Right kidney (tissue), 1 donor: Measurements from ENCODE around the gene STRN.
"Not testable (repeated sequence)": the region's sequence is repeated elsewhere in the genome, so short reads cannot be mapped to it uniquely, and the experiment has no call there.

Experiments used
- DNase-seq: peaks from one replicate; pipeline ENCODE4 v3.0.0-alpha.2; 2016

Gene STRN

DNA sequence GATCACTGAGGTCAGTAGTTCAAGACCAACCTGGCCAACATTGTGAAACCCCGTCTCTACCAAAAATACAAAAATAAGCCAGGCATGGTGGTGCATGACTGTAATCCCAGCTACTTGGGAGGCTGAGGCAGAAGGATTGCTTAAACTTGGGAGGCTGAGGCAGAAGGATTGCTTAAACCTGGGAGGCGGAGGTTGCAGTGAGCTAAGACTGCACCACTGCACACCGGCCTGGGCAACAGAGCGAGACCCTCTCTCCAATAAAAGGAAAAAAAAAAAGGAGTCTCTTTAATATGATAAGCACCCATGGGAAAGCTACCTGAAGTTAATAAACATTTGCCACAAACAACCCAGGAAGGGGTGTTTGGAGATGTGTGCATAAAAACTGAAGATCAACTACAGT lies 2.6 kb downstream of the STRN start:
- no peak for DNase-seq

DNA sequence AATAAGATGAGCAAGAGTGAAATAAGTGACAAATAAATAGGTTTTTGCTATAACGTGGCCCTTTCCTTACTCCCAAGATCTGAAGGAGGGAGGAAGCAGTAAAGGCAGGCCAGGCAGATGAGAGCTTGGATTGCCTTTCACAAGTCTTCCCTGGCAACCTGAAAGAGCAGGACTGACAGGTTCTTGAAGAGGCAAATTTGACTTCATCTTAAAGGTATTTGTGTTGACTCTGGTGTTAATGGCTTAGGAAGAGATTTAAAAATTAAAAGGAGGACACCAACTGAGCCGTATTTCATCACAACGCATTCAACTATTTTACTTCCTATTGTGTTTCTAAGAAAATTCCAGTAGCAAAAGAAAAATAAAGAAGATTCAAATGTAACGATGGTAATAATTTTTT lies 3.2 kb downstream of the STRN start:
- no peak for DNase-seq

DNA sequence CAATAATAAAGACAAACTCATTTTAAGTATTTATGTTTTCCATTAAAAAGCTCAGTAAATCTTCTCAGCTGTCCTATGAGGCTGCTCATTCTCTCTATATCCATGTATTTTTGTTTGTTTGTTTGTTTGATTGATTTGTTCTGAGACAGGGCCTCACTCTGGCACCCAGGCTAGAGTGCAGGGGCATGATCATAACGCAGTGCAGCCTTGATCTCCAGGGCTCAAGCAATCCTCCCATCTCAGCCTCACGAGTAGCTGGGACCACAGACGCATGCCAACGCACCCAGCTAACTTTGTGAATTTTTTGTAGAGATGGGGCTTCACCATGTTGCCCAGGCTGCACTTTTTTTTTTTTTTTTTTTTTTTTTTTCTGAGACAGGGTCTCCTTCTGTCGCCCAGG lies 5.6 kb downstream of the STRN start:
- no peak for DNase-seq

DNA sequence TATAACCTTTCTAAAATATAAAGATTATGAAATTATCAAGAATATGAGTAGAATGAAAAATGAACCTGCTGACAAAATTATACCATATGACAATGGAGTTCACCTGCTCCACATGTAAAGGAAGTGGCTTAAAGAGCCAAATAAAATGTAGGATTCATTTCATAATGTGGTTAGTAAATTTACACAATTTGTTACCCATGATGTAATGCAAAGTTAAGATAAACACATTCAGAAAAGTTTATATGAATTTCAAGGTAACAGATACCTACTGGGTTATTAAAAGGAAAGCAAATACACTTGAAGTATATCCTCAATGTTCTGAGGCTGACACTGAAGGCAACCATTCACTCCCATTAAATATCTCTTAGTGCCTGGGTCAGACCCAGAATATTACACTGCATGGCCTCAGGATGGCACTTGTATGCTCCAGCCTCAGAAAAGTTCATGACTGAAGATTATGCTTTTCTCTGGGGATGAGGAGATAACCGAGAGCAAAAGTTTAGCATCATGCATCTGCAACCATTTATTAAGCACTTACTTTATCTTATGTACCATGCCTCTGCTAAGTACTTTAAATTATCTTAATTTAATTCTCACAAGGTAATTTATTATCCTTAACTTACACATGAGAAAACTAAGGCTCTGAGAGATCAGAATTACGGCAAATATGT lies 6.2 kb downstream of the STRN start:
- DNase-seq: no peak

DNA sequence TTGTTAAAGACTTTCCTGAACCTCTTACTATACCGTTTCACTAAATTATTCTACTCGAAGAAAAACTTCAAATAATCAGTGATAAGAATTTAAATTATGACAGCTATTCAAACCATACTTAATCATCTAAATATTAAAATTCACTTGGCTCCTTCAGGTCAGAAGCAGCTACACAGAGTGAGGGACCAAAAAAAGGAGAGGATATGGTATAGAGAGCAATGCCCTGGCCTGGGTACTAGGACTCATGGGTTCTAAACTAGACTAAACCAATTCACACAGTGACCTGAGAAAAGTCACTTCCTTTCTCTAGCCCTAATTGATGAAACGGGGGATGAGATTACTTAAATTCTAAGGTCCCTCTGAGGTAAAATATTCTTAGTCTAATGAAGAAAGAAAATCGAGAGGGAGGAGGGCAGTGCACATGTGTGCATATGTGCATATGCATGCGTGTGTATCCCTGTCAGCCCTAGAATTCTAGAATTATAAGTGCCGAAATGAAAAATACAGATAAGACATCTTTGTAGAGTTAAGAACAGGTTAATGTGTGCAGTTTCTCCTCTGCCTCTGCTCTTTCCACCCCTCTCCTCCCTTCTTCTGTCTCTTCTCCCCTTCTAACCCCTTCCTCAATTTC lies 11.2 kb downstream of the STRN start:
- no peak for DNase-seq

DNA sequence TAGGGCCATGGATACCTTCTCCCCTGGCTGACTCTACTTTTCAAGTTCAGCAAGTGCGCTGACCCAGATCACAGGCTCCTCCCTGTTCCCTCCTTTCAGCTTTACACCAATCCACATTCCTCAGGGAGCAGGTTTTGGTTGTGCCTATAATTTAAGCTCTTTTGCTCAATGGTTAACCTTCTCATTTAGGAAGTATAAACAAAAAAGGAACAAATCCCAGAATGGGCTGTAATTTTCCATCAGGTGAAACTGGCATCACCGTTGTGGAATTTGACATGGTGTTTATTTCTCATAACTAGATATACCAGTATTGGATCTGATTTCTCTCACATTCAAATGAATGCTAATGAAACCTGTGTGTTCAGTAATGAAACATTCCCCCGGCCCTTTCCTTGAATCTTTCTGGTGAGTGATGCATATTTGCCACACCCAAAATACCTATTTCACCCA lies 13.6 kb downstream of the STRN start:
- DNase-seq: no peak

DNA sequence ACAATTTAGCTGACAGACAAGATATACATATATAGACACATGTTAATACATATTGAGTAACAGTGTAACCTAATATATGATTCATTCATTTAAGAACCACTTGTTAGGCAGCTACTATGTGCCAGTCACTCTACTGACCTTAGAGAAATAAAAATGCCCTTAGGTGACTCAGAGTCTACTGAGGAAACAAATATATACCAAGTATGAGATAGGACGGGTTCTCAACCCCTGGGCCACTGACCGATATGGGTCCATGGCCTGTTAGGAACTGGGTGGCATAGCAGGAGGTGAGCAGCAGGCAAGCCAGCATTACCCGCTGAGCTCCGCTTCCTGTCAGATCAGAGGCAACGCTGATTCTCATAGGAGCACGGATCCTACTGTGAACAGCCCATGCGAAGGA lies 14.8 kb downstream of the STRN start:
- no peak for DNase-seq

DNA sequence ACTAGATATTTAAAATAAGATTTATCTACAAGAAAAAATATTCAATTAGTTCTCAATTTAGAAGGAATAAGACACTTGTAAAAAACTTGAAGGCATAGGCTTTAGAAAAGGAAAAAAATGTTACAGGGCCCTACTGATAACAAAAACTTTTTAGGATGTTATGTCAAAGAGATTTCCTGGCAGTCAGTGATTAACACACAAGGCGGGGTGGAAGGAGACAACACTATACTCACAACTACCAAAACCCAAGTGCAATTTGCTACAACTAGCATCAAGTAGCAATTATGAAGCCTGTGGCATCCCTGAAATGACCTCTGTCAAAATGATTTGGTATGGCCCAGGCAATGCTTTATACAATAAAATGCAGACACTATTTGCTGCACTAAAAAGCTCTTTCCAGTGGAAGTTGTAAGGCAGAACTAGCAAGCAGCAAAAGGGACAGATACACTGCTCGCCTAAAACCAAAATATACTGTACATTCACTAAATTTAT lies 15.3 kb downstream of the STRN start:
- no peak for DNase-seq

DNA sequence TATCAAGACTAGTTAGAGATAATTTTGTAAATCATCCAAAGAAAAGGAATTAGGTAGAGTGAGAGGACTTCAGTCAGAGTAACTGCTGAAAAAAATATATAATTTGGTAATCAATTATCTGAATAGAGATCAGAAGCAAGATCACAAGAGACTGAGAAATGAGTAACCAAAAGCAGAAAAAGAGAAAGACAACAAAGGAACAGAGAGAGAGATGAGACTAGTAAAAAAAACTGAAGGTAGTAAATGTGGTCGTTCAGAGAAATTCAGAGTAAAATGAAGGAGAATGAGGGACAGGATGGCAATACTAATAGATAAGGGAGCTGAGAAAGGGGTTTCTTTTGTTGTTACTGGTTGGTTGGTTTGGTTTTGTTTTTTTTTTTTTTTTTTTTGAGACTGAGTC lies 16.5 kb downstream of the STRN start:
- DNase-seq: no peak

DNA sequence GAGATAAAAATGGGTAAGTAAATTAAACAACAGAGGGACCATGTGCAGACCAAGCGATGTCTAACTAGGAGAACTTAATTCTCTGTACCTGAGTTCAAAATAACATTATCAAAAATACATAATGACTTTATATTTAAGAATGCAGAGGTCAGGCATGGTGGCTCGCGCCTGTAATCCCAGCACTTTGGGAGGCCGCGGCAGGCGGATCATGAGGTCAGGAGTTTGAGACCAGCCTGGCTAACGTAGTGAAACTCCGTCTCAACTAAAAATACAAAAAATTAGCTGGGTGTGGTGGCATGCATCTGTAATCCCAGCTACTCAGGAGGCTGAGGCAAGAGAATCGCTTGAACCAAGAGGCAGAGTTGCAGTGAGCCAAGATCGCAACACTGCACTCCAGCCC lies 21.1 kb downstream of the STRN start:
- DNase-seq: not testable (repeated sequence)

DNA sequence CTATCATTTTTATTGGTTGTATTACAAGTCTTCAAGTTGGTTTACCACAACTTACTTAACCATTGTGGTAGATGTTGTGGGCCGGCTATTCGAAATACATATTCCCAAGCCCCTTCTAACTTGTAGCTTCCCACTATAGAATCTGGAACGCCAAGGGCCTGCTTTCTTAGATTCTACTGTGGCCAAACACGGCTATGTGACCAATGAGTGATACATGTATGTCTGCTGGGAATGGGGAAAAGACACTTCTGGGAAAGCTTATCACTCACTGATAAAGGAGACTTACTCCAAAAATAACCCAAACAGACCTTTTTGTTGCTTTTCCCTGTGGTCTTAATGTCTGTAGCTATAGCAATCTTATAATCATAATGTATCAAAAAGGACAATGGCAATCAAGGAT lies 24.5 kb downstream of the STRN start:
- no peak for DNase-seq

DNA sequence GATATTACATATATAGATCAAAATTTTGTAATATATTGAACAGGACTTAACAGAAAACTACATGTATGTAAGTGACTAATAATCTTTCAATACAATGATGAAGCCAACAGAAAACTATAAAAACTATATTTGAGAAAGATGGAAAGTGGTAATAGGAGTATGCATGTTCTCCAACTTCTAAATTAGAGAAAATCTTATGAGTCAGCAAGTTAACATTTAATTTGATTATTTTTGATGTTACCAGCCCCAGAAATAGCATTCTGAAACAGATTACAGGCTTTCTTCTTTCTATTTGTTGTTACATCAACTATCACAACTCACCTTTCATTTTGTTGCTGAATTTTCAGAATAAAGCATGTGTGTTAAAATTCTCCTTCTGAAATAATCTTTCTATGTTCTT lies 29.8 kb downstream of the STRN start:
- DNase-seq: not testable (repeated sequence)

DNA sequence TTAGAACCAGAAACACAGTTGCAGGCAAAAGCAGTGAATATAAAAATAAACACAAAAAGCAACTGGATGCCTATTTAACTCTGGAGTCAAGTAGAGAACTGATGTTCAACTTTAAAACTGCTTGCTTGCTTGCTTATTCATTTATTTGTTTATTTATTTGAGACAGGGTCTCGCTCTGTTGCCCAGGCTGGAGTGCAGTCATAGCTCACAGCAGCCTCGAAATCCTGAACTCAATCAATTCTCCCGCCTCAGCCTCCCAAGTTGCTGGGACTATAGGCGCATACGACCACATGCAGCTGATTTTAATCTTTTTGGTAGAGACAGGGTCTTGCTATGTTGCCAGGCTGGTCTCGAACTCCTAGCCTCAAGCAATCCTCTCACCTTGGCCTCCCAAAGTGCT lies 34.6 kb downstream of the STRN start:
- DNase-seq: not testable (repeated sequence)

DNA sequence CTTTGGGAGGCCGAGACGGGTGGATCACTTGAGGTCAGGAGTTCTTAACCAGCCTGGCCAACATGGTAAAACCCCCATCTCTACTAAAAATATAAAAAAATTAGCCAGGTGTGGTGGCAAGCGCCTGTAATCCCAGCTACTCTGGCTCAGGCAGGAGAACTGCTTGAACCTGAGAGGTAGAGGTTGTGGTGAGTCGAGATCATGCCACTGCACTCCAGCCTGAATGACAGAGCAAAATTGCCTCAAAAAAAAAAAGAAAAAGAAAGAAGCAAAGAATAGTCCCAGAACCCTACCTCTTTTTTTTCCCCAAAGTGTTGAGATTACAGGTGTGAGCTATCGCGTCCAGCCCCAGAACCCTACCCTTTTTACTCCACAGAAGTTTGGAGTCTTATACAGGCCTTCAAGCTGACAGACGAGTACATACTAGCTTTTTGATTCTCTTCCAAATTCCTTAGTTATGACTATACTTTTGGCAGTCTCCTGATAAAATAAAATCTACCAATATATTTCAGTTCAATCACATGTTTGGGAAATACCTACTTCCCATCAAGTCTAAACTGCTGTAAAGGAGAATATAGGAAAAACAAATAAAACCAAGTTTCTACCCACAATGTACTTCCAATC lies 35.4 kb downstream of the STRN start:
- not testable (repeated sequence) for DNase-seq

DNA sequence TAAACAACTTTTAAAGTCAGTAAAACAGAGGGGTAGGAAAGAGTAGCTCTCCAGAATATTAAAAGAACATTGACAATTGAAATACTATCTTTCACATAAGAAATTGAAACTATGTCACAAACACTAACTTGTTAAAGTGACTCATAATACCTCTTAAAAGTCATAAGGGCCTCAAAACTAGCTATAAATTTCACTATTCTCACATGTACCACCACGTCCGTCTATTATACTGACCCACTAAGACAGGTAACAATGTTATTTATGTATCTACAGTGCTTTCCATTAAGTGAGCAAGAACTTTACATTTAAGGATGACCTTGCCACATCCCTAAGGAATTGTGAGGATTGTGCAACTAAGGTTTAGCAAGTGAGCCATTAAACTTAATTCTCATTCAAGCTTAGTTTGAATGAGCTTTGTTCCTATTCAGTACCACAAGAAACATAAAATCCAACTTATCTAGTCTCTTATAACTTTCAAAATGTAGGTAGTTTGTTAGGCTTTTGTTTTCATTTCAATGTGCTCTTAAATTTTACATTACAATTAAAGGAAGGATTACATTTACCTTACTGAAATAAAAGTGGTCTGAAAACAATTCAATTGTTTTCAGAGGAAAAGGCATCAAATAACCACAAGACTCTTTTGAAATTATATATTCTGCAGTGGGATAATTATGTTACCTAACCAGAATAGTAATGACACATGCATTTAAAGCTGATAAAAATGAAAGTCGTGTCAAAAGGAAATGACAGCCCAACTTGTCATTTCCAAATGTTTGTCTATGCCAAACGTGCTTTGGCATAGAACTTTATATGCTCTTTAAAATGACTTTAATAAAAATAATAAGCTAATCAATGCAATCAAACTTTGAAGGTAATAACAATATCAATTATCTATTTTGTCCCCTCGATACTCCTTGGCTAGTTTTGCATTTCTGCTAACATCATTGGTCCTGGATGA lies 39.9 kb downstream of the STRN start:
- not testable (repeated sequence) for DNase-seq

DNA sequence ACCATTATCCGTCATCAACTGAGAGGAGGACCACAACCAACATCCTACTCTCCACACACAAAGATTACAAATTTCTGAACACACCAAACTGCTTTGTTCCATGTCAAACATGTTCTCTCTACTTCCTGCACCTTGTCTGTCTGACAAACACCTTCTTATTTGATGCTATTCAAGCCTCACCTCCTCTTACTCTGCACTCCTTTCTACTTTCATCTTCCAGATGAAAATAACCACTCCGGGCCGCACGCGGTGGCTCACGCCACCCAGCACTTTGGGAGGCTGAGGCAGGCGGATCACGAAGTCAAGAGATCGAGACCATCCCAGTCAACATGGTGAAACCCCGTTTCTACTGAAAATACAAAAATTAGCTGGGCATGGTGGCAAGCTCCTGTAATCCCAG lies 43.7 kb downstream of the STRN start:
- DNase-seq: not testable (repeated sequence)

DNA sequence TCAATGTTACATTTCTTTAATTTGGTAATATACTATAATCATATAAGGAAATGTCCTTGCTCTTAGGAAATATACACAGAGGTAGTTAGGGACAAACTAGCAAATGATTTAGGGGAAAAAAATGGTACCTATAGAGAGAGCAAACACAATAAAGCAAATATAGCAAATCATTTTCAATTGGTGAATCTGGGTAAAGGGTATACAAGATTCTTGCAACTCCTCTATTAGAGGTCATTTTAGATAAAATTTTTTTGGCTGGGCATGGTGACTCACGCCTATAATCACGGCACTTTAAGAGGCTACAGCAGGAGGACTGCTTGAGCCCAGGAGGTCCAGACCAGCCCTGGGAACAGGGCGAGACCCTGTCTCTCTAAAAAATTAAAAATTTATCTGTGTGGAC lies 44.4 kb downstream of the STRN start:
- no peak for DNase-seq

DNA sequence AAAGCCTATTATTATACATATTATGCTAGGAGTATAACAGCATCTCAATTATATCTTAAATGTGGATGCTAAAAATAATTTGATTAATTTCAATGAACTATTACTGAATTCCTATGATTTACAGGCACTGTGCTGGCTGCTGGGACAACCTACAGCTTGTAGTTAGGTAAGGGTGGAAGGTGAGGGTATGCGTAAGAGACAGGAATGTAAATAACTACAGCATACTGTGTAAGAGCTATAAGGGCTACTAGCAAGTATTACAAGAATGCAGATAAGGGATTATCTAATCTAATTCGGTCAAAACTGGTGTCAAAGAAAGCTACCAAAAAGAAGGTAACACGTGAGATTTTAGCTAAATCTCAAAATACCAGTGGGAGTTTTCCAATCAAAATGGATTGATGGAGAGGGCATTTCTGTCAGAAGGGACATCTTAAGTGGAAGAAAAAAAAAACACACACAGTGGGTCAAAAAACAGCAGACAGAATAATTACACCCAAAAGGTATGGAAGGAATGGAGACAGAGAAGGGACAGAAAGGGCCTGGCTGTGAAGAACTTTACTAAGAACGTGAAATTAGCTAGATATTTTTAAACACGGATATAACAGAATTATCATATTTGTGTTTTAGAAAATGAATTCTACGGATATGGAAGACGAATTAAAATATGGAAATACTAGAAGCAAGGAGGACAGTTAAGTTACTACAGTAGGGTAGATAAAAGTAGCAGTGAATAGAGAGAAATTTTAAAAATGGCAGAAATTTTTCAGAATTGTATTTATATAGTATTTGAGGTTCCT lies 47.1 kb downstream of the STRN start:
- DNase-seq: no peak

DNA sequence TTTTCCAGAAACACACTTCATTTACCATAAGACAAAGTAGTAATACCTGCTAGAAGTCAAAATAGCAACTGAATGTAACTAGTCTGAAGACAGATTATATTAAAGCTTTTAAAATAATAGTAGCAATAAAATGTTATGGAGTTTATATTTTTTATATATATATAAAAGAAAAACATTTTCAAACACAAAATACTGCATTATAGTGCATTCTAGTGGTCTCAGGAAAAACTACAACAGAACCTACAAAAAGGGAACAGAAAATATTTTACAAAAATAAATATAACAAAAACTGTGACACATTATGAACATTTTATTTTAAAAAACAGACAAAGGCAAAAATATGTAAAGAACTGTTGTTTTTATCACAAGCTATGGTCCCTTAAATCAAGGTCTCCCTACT lies 48.0 kb downstream of the STRN start:
- DNase-seq: no peak

DNA sequence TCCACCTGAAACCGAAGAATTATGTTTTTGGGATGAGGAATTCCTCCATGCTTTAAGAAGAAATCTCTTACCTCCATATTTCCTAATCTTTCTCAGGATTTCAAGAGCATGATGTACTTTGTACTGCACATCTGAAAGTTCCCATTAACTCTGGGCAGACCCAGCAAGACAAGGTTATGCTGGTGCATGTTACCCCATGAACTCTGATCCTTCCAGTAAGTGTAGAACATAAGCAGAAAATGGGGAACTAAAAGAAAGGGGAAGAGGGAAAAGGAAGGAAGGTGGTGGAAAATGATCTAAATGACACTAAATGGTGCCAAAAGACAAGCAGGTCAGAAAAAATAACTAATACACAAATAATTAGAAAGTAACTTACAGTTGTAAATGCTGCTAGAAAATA lies 50.7 kb downstream of the STRN start:
- no peak for DNase-seq

DNA sequence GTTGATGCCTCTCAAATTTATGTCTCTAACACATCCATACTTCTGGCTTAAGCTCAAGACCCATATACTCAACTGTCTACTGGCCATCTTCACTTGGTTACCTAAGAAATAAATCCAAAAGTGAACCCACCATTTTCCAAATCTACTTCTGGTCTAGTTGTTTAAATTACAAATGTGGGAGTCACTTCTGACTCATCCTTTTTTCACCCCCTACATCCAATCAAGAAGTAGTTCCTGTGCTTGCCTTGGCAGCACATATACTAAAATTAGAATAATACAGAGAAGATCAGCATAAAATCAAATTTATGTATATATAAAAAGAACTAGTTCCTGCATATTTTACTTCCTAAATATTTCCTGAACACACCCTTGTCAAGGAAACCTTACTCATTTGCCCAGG lies 53.6 kb downstream of the STRN start:
- DNase-seq: no peak

DNA sequence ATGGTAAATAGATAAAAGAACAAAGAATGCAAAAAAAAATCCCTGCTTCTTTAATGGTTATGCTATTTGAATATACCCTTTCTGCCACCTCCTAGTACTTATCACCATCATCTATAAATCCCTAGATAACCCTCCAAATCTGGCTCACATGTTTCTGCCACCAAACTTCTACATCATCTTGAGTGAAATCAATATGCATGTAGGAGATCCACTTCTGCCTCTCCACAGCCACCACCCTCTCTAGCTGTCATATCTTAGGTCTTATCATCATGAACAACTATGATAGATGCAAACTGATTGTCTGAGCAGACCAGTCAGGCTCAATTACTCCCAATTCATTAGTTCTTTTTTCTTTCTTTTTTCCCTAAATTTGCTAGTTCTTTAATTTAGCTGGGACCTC lies 55.3 kb downstream of the STRN start:
- DNase-seq: no peak
